ENCODE measurements around the gene ZNF618. TPM values are rescaled to one million over a fixed set of nuclear protein-coding genes. Genes with fewer than 3 reads are reported as not detected.
A peak's percentile ranks its signal among the peaks of the same experiment; 100 is the strongest.

ZNF618 gene
- total RNA-seq, 1 donor from 2014 or later, result 10.2 TPM

DNA sequence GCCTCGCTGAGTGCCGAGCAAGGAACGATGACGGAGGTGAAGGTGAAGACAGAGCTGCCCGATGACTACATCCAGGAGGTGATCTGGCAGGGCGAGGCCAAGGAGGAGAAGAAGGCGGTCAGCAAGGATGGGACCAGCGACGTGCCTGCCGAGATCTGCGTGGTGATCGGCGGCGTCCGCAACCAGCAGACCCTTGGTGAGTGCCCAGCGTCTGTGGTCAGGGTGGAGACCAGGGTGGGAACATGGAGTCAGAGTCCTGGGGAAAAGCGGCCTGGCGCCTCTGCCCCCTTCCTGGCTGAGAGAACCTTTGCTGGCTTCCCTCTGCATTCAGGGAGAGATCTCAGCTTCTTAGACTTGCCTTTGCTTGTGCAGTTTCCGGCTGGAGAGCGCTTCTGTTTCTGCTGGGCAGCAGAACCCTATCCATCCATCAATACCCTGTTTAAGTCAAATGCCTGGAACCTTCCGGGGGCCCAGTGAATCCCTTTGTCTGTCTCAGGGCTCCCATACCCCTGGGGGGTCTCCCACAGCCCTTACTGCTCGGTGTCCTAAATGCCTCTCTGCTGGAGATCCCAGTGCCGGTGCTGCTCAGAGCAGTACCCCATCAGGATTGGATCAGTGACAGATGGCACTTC lies 112.4 kb downstream of the ZNF618 start:
- H3K27ac ChIP-seq, result no peak overlapping the region
- no peak for ATAC-seq
- TF ChIP-seq, protein P1, sequence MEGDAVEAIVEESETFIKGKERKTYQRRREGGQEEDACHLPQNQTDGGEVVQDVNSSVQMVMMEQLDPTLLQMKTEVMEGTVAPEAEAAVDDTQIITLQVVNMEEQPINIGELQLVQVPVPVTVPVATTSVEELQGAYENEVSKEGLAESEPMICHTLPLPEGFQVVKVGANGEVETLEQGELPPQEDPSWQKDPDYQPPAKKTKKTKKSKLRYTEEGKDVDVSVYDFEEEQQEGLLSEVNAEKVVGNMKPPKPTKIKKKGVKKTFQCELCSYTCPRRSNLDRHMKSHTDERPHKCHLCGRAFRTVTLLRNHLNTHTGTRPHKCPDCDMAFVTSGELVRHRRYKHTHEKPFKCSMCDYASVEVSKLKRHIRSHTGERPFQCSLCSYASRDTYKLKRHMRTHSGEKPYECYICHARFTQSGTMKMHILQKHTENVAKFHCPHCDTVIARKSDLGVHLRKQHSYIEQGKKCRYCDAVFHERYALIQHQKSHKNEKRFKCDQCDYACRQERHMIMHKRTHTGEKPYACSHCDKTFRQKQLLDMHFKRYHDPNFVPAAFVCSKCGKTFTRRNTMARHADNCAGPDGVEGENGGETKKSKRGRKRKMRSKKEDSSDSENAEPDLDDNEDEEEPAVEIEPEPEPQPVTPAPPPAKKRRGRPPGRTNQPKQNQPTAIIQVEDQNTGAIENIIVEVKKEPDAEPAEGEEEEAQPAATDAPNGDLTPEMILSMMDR (IDR thresholded peaks at IDR 0.05), result no peak

DNA sequence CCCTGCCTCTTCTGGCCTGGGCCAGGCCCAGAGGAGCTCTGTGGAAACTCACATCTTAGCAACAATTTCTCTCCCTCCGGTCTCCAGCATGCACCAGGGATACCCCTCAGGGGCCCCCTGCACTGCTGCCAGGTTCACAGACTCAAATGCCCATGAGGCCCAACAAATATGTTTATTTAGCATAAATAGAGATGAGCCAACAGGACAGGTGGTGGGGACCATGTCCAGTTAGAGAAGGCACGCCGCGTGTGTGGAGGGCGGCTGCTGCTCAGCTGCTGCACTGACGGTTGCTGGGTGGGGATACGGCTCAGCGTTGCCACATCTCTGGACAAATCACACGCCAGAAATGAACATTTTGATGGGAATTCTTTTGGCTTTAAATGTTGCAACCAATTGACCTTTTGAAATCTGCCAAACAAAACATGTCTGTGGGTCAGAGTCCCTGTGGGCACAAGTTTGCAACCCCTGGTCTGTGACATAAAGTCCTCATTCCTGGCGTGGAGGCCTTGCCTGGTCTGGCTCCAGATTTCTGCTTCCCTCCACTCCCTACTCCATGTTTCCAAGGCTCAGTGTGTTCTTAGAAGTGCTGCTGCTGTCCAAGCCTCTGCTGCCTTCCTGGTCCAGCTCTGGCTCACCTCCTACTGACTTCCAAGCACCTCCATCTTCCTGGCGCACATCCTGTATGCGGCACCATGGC lies 113.1 kb downstream of the ZNF618 start:
- no peak for DNase-seq
- Histone ChIP-seq H3K27me3 (ENCODE audit: low read depth) (no peaks in the 10 kb centered on the region), H3K27ac (no peak overlapping the region), H3K4me3 (no peak overlapping the region), H3K9me3 (no peaks in the 10 kb centered on the region), H3K36me3 (peaks cover 8% of the 10 kb centered on the region), H3K4me1 (peaks cover 34% of the 10 kb centered on the region)
- TF ChIP-seq, protein P1 (IDR thresholded peaks at IDR 0.05), result no peak
- ATAC-seq, result peak in 1 of 2 donors; percentile 10
- intact Hi-C loops (cut with DNase I), result no loop called here

More for the DNA sequence above, 112.4 kb downstream of the ZNF618 start:
- DNase-seq, result no peak
- Histone ChIP-seq H3K4me3 (no peak overlapping the region), H3K4me1 (peaks cover 27% of the 10 kb centered on the region), H3K27me3 (ENCODE audit: low read depth) (no peaks in the 10 kb centered on the region), H3K36me3 (peaks cover 8% of the 10 kb centered on the region), H3K9me3 (no peaks in the 10 kb centered on the region)
- intact Hi-C loops (cut with DNase I), result no loop called here

DNA sequence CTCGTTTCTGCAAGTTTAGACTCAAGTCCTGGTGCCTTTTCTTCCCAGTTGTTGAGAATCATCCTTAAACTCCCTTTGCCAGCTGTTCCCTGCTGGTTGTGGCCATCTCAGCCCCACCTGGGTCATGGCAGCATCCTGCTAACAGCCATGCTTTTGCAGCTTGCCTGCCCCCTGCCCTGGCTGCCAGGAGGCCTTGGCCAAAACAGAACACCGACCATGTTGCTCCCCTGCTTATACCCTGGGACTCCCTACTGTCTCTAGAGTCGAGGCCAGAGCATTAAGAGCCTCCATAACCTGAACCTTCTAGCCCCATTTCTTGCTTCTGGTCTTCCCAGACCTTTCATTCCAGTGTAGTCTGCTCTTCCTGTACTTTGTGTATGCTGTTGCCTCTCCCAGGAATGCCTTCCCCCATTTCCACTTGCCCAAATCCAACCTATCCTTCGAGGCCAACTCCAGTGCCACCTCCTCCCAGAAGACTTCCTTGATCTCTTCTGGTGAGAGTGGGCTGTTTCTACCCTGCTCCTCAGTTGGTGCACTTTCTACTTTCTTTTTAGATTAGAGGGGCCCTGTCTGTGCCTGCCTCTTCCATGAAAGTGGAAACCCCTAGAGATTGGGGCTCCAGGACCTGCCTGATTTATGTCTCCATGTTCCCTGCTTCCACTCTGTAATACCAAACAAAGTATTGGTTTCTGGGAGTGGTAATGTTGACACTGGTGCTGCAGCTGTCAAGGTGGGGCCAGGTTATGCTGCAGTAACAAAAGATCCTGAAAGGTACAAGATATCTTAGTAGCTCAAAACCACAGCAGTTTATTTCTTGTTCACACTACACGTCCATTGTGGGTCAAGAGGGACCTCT lies 113.8 kb downstream of the ZNF618 start:
- Histone ChIP-seq H3K27ac (no peak overlapping the region), H3K4me1 (peaks cover 42% of the 10 kb centered on the region), H3K27me3 (ENCODE audit: low read depth) (no peaks in the 10 kb centered on the region), H3K4me3 (no peak overlapping the region), H3K9me3 (no peaks in the 10 kb centered on the region), H3K36me3 (peaks cover 8% of the 10 kb centered on the region)
- intact Hi-C loops (cut with DNase I), result no loop called here
- no peak for ATAC-seq
- TF ChIP-seq, protein P1 (IDR thresholded peaks at IDR 0.05), result no peak
- no peak for DNase-seq

DNA sequence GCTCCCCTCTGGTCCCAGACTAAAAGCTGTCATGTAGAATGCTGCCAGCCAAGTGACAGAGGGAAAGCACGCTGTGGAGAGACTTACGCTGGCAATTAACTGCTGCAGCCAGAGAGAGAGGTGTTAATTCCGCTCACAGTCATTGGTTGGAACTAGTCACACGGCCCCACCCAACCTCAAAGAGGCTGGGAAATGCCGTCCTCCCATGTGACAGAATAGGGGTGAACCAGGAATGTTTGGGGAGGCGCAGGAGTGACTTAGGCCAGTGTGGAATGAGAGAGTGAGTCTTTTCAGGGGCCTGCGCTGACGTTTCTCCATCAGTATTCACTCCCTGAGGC lies 114.4 kb downstream of the ZNF618 start:
- DNase-seq (no peak), ATAC-seq (no peak)
- Histone ChIP-seq H3K4me1 (peaks cover 46% of the 10 kb centered on the region), H3K27me3 (ENCODE audit: low read depth) (no peaks in the 10 kb centered on the region), H3K4me3 (no peak overlapping the region), H3K27ac (no peak overlapping the region), H3K36me3 (peaks cover 8% of the 10 kb centered on the region), H3K9me3 (no peaks in the 10 kb centered on the region)
- TF ChIP-seq, protein P1 (IDR thresholded peaks at IDR 0.05), result no peak
- intact Hi-C loops (cut with DNase I), result no loop called here

DNA sequence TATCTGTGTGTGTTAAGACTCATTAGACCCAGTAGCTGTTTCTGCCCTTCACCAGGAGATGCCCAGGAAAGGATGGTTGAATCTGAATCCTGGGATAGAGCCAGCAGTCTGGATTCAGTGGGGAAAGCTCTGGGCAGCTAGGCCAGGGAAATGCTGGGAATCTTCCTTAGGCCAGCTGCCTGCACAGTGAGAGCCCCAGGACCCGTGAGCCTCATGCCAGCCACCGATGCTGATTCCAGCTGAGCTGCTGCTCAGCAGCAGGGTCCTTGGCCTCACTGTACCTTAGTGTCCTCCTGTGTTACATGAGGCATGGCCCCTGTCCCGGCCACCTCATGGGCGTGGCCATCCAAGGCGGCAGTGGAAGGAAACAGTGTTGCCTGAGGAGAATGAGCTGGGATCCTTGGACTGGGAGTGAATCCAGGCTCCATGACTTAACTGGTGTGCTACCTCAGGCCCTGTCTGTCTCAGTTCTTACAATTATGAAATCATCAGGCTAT lies 114.9 kb downstream of the ZNF618 start:
- peaks cover 46% of the 10 kb centered on the region for H3K4me1 ChIP-seq
- TF ChIP-seq, protein P1 (IDR thresholded peaks at IDR 0.05), result no peak
- DNase-seq (no peak), ATAC-seq (no peak)
- H3K9me3 ChIP-seq, result no peaks in the 10 kb centered on the region
- no peak overlapping the region for H3K27ac ChIP-seq
- peaks cover 8% of the 10 kb centered on the region for H3K36me3 ChIP-seq
- no peak overlapping the region for H3K4me3 ChIP-seq
- intact Hi-C loops (cut with DNase I), result no loop called here
- H3K27me3 ChIP-seq (ENCODE audit: low read depth), result no peaks in the 10 kb centered on the region

Measured in lower lobe of right lung (tissue), 2 donors.